SK-N-DZ (cell line): ENCODE results near the gene NECAB2.

Experiments used
- DNase-seq: peaks from one replicate; pipeline ENCODE4 v3.0.0-alpha.2; 2015; ENCODE audit warnings: low spot score

The NECAB2 gene

GRCh38 chr16:84020353-84020752 is 52.3 kb downstream of the NECAB2 start:
- DNase-seq = no peak

GRCh38 chr16:84021488-84021887 is 53.4 kb downstream of the NECAB2 start:
- no peak for DNase-seq

GRCh38 chr16:84022644-84023043 is 54.6 kb downstream of the NECAB2 start:
- DNase-seq = no peak

- DNase-seq = no peak
Measured at GRCh38 chr16:84024854-84025253, 56.8 kb downstream of the NECAB2 start.

- no peak for DNase-seq
Measured at GRCh38 chr16:84026606-84027005, 58.6 kb downstream of the NECAB2 start.

GRCh38 chr16:84027625-84028024 is 59.6 kb downstream of the NECAB2 start:
- no peak for DNase-seq

GRCh38 chr16:84029297-84030047 is 61.4 kb downstream of the NECAB2 start:
- no peak for DNase-seq

GRCh38 chr16:84031556-84031955 is 63.5 kb downstream of the NECAB2 start:
- DNase-seq = no peak

- DNase-seq = no peak
Measured at GRCh38 chr16:84032458-84033178, 64.6 kb downstream of the NECAB2 start.

- DNase-seq = no peak
Measured at GRCh38 chr16:84033251-84034195, 65.5 kb downstream of the NECAB2 start.

GRCh38 chr16:84034516-84034915 is 66.5 kb downstream of the NECAB2 start:
- no peak for DNase-seq

GRCh38 chr16:84036131-84036530 is 68.1 kb downstream of the NECAB2 start:
- no peak for DNase-seq

GRCh38 chr16:84036982-84037425 is 69.0 kb downstream of the NECAB2 start:
- no peak for DNase-seq

- DNase-seq = no peak
Measured at GRCh38 chr16:84038469-84038868, 70.4 kb downstream of the NECAB2 start.

GRCh38 chr16:84039696-84040095 is 71.7 kb downstream of the NECAB2 start:
- DNase-seq = no peak

- DNase-seq = no peak
Measured at GRCh38 chr16:84040226-84040822, 72.3 kb downstream of the NECAB2 start.

- no peak for DNase-seq
Measured at GRCh38 chr16:84040823-84041820, 73.1 kb downstream of the NECAB2 start.

- DNase-seq = no peak
Measured at GRCh38 chr16:84041881-84042280, 73.8 kb downstream of the NECAB2 start.

- DNase-seq = no peak
Measured at GRCh38 chr16:84042308-84042878, 74.3 kb downstream of the NECAB2 start, which contains the start of gene SLC38A8. SLC38A8 (minus strand) TSS chr16:84042795; CDS start chr16:84042157, 638 bp downstream.
